Adrenal gland (tissue), 12 donors: ENCODE data around the gene CACNB4. TPM values are rescaled to one million over a fixed set of nuclear protein-coding genes. Genes with fewer than 3 reads are reported as not detected.

Source experiments
- DNase-seq, 7 donors: peaks; one replicate each; pipeline ENCODE4 v3.0.0-alpha.2; 2019 to 2020
- H3K27ac ChIP-seq, 5 donors: fragments of 200-600 bp; sonication (generic) in 4 of 5; 1 replicate in 3 of 5; 2 replicates in 2 of 5; pipeline versions ENCODE4 v1.5.1 to v1.8.0; 2016 to 2020; ENCODE audit warnings: mild to moderate bottlenecking in 1 of 5
- H3K27me3 ChIP-seq: fragments of 200-600 bp; 2 replicates; pipeline ENCODE4 v1.8.0; 2021
- H3K36me3 ChIP-seq, 2 donors: fragments of 200-600 bp; replicated peaks in 1 of 2; 1 replicate in 1 of 2; 2 replicates in 1 of 2; pipeline versions ENCODE4 v1.5.1 to v1.8.0; 2018 to 2022
- H3K4me1 ChIP-seq, 2 donors: fragments of 200-600 bp; replicated peaks in 1 of 2; 1 replicate in 1 of 2; 2 replicates in 1 of 2; pipeline versions ENCODE4 v1.5.1 to v1.8.0; 2018 to 2021
- H3K4me3 ChIP-seq, 4 donors: fragments of 200-600 bp; sonication (generic) in 3 of 4; one replicate each; pipeline ENCODE4 v1.5.1; 2016 to 2018
- H3K9me3 ChIP-seq, 3 donors: fragments of 200-600 bp; sonication (generic) in 1 of 3; replicated peaks in 1 of 3; 1 replicate in 2 of 3; 2 replicates in 1 of 3; pipeline versions ENCODE4 v1.5.1 to v1.8.0; 2016 to 2021
- POLR2A ChIP-seq, 2 donors: fragments of 450-650 bp; IDR thresholded peaks; one replicate each; pipeline ENCODE4 v1.6.1; 2017; ENCODE audit warnings: antibody characterized with exemption in 2 of 2, mild to moderate bottlenecking in 2 of 2, moderate library complexity in 1 of 2
- WGBS, 4 donors: extraction: QIAGEN DNeasy Blood & Tissue Kit in 2 of 4; methylation state at CpG; one replicate each; pipeline versions ENCODE4 v1.1.5 to v1.1.7; 2013 to 2017; 5-methylcytosine and 5-hydroxymethylcytosine counted together
- intact Hi-C, 2 donors: fragments of 100-400 bp; cut with DNase I; formaldehyde crosslinking; loops; one replicate each; pipeline versions ENCODE4 v1.14.1 to v1.15.0; 2022 to 2023
- polyA plus RNA-seq, 3 donors: library from polyadenylated mRNA; stranded (reverse); fragments of 200-250 nt in 2 of 3; fragments of 350-450 nt in 1 of 3; fragmentation: Illumina TruSeq in 1 of 3; extraction: RNeasy Lipid Tissue Mini Kit (QIAGEN cat#74804) in 1 of 3; gene quantifications; one replicate each; pipeline ENCODE4 v1.2.3, GENCODE V29; 2013 to 2014
- total RNA-seq, 9 donors: library from RNA; depleted of rRNA in 4 of 9; stranded (reverse); fragments of >200 nt in 4 of 9; fragments of 120-200 nt in 1 of 9; fragmentation: NEBNext Ultra II Directional in 1 of 9; extraction: Animal tissue kit (Norgen Biotek cat#: 25700) in 1 of 9; gene quantifications; one replicate each; pipeline versions ENCODE4 v1.1.0 to v1.2.4, GENCODE V29; 2013 to 2023
- TF ChIP-seq, protein P1 (sequence below), 6 experiments: fragments of 450-650 bp in 4 of 6; fragments of 200-600 bp in 2 of 6; sonication (generic) in 1 of 6; IDR thresholded peaks; 1 replicate in 5 of 6; 2 replicates in 1 of 6; pipeline versions ENCODE4 v1.5.1 to v1.8.0; 2016 to 2021; ENCODE audit warnings: antibody characterized with exemption in 6 of 6, mild to moderate bottlenecking in 2 of 6, moderate library complexity in 1 of 6
- donor health status: healthy with polysubstance abuse.
- donor health status: Bipolar disorder and iron deficiency.
- donor health status: DM: yes; HTN: yes; CAD: no.
- donor health status: DM: no; HTN: no; CAD: no.
- donor health status: DM: no; HTN: no; CAD: no.
- donor health status: DM: yes; HTN: yes; CAD: no.

The CACNB4 gene
- total and polyA plus RNA-seq, 12 donors = 0.60 to 8.5 (median 1.9) TPM

DNA sequence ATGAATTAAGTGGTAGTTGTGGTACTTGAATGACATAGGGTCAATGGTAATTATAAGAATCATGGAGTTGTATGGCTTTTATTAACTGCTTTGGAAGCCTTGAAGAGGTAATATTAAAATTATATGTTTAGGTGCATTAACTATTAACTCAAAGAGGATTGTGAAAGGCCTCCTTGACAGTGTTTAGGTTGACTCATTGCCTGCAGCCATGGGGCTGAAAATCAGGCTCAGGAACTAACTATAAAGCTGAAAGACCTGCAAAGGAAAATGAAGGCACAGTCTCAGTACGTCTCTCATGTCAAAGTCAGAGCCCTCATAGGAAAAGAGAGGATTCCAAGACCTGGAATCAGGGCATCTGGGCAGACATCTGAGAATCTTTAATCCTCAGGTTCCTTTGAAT lies 31.0 kb downstream of the CACNB4 start:
- intact Hi-C loops = no loop called here
- H3K9me3 ChIP-seq = no peaks in the 10 kb centered on the region
- H3K4me3 ChIP-seq = no peak overlapping the region
- H3K36me3 ChIP-seq = no peaks in the 10 kb centered on the region
- 82 to 95% (median 86%) methylated on average over 1 of the region's 1 CpG for WGBS, 4 donors
- DNase-seq = no peak
- H3K27ac ChIP-seq = no peak overlapping the region
- TF ChIP-seq, protein P1, sequence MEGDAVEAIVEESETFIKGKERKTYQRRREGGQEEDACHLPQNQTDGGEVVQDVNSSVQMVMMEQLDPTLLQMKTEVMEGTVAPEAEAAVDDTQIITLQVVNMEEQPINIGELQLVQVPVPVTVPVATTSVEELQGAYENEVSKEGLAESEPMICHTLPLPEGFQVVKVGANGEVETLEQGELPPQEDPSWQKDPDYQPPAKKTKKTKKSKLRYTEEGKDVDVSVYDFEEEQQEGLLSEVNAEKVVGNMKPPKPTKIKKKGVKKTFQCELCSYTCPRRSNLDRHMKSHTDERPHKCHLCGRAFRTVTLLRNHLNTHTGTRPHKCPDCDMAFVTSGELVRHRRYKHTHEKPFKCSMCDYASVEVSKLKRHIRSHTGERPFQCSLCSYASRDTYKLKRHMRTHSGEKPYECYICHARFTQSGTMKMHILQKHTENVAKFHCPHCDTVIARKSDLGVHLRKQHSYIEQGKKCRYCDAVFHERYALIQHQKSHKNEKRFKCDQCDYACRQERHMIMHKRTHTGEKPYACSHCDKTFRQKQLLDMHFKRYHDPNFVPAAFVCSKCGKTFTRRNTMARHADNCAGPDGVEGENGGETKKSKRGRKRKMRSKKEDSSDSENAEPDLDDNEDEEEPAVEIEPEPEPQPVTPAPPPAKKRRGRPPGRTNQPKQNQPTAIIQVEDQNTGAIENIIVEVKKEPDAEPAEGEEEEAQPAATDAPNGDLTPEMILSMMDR (IDR thresholded peaks at IDR 0.05) = no peak
- TF ChIP-seq POLR2A (IDR thresholded peaks at IDR 0.05) = no peak
- no peaks in the 10 kb centered on the region for H3K4me1 ChIP-seq
- no peaks in the 10 kb centered on the region for H3K27me3 ChIP-seq

DNA sequence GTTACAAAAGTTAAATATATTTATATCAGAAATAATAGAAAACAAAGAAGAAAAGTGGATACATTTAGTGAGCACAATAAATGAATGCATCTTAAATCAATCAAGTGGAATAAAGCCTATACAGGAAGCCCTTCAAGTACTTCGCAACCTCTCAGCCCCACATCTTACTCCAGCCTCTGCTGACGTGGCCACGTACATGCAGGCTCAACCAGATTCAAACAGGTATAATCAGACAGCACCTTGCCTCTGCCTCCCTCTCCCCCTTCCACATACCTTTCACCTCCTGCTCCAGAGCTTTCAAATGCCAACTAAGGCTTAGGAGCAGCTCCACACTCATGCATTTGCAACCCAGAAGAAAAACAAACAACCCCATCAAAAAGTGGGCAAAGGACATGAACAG lies 32.9 kb downstream of the CACNB4 start:
- H3K4me1 ChIP-seq = no peaks in the 10 kb centered on the region
- H3K9me3 ChIP-seq = no peaks in the 10 kb centered on the region
- no peak overlapping the region for H3K4me3 ChIP-seq
- no peaks in the 10 kb centered on the region for H3K36me3 ChIP-seq
- H3K27me3 ChIP-seq = no peaks in the 10 kb centered on the region
- H3K27ac ChIP-seq = no peak overlapping the region
- DNase-seq = no peak
- intact Hi-C loops = no loop called here
- TF ChIP-seq, protein P1 (IDR thresholded peaks at IDR 0.05) = no peak
- TF ChIP-seq POLR2A (IDR thresholded peaks at IDR 0.05) = no peak
- 88 to 98% (median 92%) methylated on average over 3 of the region's 3 CpGs for WGBS, 4 donors

DNA sequence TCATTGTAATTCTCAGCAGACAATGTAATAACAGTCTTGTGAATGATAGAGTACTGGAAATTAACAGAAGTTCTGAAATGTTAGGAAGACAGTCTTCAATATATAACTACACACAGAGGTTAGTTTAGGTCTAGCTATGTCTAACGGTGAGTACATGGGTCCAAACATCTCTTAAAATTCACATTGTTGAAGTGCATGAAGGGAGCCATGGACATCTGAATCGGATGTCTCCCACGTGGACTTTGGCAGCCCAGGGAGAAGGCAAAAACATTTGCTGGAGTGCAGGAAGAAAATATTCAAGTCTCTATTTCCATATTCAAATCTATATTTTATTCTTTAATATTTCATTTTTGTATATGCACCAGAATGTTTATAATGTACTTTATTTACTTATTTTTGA lies 34.8 kb downstream of the CACNB4 start:
- 61 to 77% (median 69%) methylated on average over 3 of the region's 3 CpGs for WGBS, 4 donors
- no peak for DNase-seq
- Histone ChIP-seq H3K36me3 (no peaks in the 10 kb centered on the region), H3K27me3 (no peaks in the 10 kb centered on the region), H3K4me1 (no peaks in the 10 kb centered on the region), H3K4me3 (no peak overlapping the region), H3K27ac (no peak overlapping the region), H3K9me3 (no peaks in the 10 kb centered on the region)
- intact Hi-C loops = no loop called here
- TF ChIP-seq, protein P1 (IDR thresholded peaks at IDR 0.05) = no peak
- TF ChIP-seq POLR2A (IDR thresholded peaks at IDR 0.05) = no peak

DNA sequence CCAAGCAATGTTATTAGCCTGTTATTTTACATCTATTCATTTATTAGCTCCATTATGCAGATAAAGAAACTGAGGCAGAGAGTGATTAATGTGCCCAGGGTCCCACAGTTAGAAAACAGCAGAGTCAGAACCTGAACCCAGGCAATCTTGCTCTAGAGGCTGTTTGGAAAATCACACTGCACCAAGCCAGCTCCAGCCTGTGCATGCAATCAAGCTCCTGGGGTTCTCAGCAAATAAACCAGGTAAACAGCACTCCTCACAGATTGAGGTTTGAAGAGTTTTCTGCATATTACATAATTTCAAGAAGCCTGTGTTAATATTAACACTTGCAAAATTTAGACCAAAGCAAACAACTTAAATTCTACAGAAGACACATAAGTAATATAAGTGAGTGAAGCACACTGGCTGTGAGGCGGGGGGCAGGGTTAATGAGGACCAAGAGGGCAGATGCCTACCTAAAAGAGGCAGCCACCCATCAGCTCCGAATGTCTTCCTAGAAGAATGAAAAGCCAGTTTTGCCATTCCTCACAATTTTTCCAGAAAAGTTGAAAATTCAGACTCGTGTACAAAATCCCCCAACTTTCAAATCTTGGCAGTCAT lies 35.4 kb downstream of the CACNB4 start:
- DNase-seq = no peak
- Histone ChIP-seq H3K27me3 (no peaks in the 10 kb centered on the region), H3K4me1 (no peaks in the 10 kb centered on the region), H3K9me3 (no peaks in the 10 kb centered on the region), H3K27ac (no peak overlapping the region), H3K36me3 (no peaks in the 10 kb centered on the region), H3K4me3 (no peak overlapping the region)
- intact Hi-C loops = no loop called here
- TF ChIP-seq, protein P1 (IDR thresholded peaks at IDR 0.05) = no peak
- WGBS, 4 donors = 59 to 70% (median 66%) methylated on average over 3 of the region's 3 CpGs
